Medulla oblongata (tissue), 1 donor: ENCODE measurements around the gene WDR62.
A peak's percentile ranks its signal among the peaks of the same experiment; 100 is the strongest.
"Not testable (repeated sequence)": the region's sequence is repeated elsewhere in the genome, so short reads cannot be mapped to it uniquely, and the experiment has no call there.

ENCODE experiments used
- DNase-seq: peaks from one replicate; pipeline ENCODE4 v3.0.0-alpha.2; 2015; ENCODE audit errors: extremely low spot score

The WDR62 gene

GRCh38 chr19:36032251-36033104 is 22.2 kb upstream of the WDR62 start, which contains the start of gene CLIP3:
Gene CLIP3, minus strand, starts transcription at chr19:36032873. Its CDS starts 516 bp downstream, at chr19:36032357.
- DNase-seq: peak; percentile 83

GRCh38 chr19:36040495-36040894 is 14.2 kb upstream of the WDR62 start:
- DNase-seq: no peak

GRCh38 chr19:36041092-36041491 is 13.6 kb upstream of the WDR62 start:
- not testable (repeated sequence) for DNase-seq

- DNase-seq: no peak
These were observed 12.9 kb upstream of the WDR62 start for GRCh38 chr19:36041831-36042230.

GRCh38 chr19:36043952-36044351 is 10.7 kb upstream of the WDR62 start:
- DNase-seq: peak; percentile 75

GRCh38 chr19:36046443-36047050 is 8.2 kb upstream of the WDR62 start:
- peak; percentile 57 for DNase-seq

GRCh38 chr19:36047835-36048234 is 6.9 kb upstream of the WDR62 start:
- no peak for DNase-seq

- no peak for DNase-seq
These were observed 5.5 kb upstream of the WDR62 start for GRCh38 chr19:36049080-36049698.

GRCh38 chr19:36051236-36051635 is 3.5 kb upstream of the WDR62 start:
- DNase-seq: no peak

- no peak for DNase-seq
These were observed 3.1 kb upstream of the WDR62 start for GRCh38 chr19:36051637-36052036.

- peak; percentile 100 for DNase-seq
These were observed 471 bp upstream of the WDR62 start, which contains the start of gene THAP8 for GRCh38 chr19:36054119-36054732. Gene THAP8, minus strand, starts transcription at chr19:36054285. Its CDS starts 68 bp downstream, at chr19:36054217.

GRCh38 chr19:36058481-36059179 is 3.9 kb downstream of the WDR62 start:
- DNase-seq: no peak

GRCh38 chr19:36059180-36059910 is 4.6 kb downstream of the WDR62 start:
- no peak for DNase-seq

GRCh38 chr19:36060430-36060829 is 5.7 kb downstream of the WDR62 start:
- peak; percentile 81 for DNase-seq

- DNase-seq: no peak
These were observed 6.7 kb downstream of the WDR62 start for GRCh38 chr19:36061367-36061766.

GRCh38 chr19:36064826-36065225 is 10.1 kb downstream of the WDR62 start:
- no peak for DNase-seq

GRCh38 chr19:36067681-36068080 is 13.0 kb downstream of the WDR62 start:
- no peak for DNase-seq

- DNase-seq: not testable (repeated sequence)
These were observed 14.3 kb downstream of the WDR62 start for GRCh38 chr19:36068810-36069499.

GRCh38 chr19:36072081-36072480 is 17.4 kb downstream of the WDR62 start:
- no peak for DNase-seq
